ENCODE results near the gene REPIN1. TPM values are rescaled to one million over a fixed set of nuclear protein-coding genes. Genes with fewer than 3 reads are reported as not detected.
A peak's percentile ranks its signal among the peaks of the same experiment; 100 is the strongest.

REPIN1 gene
- total and polyA plus RNA-seq, 12 donors: 47.5 to 294 (median 182) TPM

DNA sequence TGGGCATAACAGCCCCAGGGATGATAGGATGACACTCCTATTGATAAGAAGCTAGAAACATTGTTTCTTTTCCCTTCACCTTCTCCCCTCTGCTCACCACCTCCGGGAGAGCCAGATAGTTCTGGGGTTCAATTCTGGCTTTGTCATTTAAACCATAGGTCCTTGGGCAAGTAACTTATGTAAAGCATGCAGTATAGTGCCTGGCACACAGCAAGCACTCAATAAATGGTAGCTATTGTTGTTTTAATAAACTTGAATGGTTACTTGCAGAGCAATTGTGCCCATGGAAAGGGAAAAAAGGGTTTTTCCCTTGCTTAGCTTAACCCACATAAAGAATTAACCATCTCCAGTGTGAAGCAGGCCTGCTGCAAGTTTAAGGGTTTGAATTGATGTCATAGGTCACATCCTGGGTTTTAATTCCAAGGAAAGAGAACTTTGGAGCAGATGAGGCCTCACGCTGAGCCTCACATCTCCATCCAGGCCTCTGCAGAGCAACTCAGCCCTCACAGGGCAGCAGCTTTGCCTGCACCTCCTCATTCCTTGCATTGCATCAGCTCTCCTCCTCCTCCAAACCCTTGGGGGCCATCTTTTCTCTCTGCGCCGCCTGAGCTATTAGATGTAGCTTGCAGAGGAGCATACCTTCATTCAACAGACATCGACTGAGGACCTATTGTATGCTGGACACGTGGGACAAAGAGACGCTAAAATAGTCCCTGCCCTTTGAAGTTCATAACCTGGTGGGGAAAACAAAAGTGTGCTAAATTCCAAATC lies 33.4 kb downstream of the REPIN1 start:
- Histone ChIP-seq H3K27ac (no peak overlapping the region), H3K4me3 (no peak overlapping the region), H3K4me1 (replicated peaks in 1 of 2) (peaks cover 28 to 40% of the 10 kb centered on the region in 2 donors), H3K27me3 (no peaks in the 10 kb centered on the region), H3K9me3 (replicated peaks in 1 of 3) (no peaks in the 10 kb centered on the region), H3K36me3 (replicated peaks in 1 of 2) (peaks cover 0 to 12% of the 10 kb centered on the region in 2 donors)
- intact Hi-C loops (cut with DNase I): no loop called here
- peak in 4 of 7 donors; percentile 2 to 48 (median 12) for DNase-seq
- TF ChIP-seq POLR2A (IDR thresholded peaks at IDR 0.05) (no peak), CTCF (IDR thresholded peaks at IDR 0.05) (no peak)
- WGBS, 4 donors: 74 to 87% (median 82%) methylated on average over 7 of the region's 7 CpGs

DNA sequence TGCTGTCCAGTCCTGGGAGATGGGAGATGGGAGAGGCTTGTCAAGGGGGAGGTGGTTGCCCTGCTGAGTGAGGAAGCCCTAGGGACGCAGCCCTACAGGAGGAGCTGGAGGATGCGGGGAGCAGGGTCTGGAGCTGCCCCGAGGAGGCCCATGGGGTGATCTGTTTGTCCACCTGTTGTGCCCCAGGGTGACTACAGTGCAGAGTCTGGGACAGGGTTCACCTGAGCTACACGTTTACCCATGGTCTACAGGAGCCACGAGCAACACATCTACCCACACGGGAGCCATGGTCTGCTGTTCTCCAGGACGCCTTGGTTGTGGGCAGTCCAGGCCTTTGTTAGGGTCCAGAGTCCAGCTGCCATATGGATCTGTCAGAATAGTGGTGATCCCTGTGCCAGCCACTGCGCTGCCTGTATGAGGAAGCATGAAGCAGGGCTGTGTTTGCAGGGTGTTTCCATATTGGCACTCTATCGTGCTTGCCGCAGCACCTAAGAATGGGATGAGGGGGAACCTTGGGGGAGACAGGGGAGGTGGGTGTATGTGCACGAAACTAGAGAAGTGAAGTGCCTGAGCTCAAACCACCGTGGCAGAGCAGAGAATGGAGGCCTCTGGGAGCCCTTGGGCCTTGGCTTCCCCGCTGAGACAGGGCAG lies 34.2 kb downstream of the REPIN1 start:
- peak in 4 of 7 donors; percentile 12 to 48 (median 16) for DNase-seq
- 92 to 98% (median 94%) methylated on average over 7 to 13 of the region's 13 CpGs for WGBS, 4 donors
- Histone ChIP-seq H3K4me3 (no peak overlapping the region), H3K36me3 (replicated peaks in 1 of 2) (peaks cover 0 to 10% of the 10 kb centered on the region in 2 donors), H3K9me3 (replicated peaks in 1 of 3) (no peaks in the 10 kb centered on the region), H3K27me3 (no peaks in the 10 kb centered on the region), H3K27ac (no peak overlapping the region), H3K4me1 (replicated peaks in 1 of 2) (peaks cover 28 to 47% of the 10 kb centered on the region in 2 donors)
- no peak for TF ChIP-seq POLR2A (IDR thresholded peaks at IDR 0.05)
- no peak for TF ChIP-seq CTCF (IDR thresholded peaks at IDR 0.05)
- intact Hi-C loops (cut with DNase I): no loop called here

GRCh38 chr7:150403376-150404171 lies 35.0 kb downstream of the REPIN1 start:
- peaks cover 0 to 2% of the 10 kb centered on the region in 2 donors for H3K36me3 ChIP-seq (replicated peaks in 1 of 2)

More at GRCh38 chr7:150403376-150404171, 35.0 kb downstream of the REPIN1 start:
- intact Hi-C loops (cut with DNase I): no loop called here
- DNase-seq: peak in 4 of 7 donors; percentile 12 to 54 (median 18)
- 81 to 89% (median 86%) methylated on average over 7 to 13 of the region's 13 CpGs for WGBS, 4 donors
- Histone ChIP-seq H3K27ac (peak overlapping the region in 3 of 5 donors; percentile 96 to 97 (median 97)), H3K4me1 (replicated peaks in 1 of 2) (peaks cover 28 to 47% of the 10 kb centered on the region in 2 donors), H3K4me3 (no peak overlapping the region), H3K27me3 (no peaks in the 10 kb centered on the region), H3K9me3 (replicated peaks in 1 of 3) (no peaks in the 10 kb centered on the region)
- no peak for TF ChIP-seq CTCF (IDR thresholded peaks at IDR 0.05)
- TF ChIP-seq POLR2A (IDR thresholded peaks at IDR 0.05): no peak

All from adrenal gland (tissue), 12 donors.